GM23338 (cell line): Measurements from ENCODE around the gene GAL3ST1. TPM values are rescaled to one million over a fixed set of nuclear protein-coding genes. Genes with fewer than 3 reads are reported as not detected.

Experiments
- ATAC-seq: fragments of 200-7000 bp; cut with Tn5 transposase; 3 replicates; pipeline ENCODE4 v1.9.1; 2020
- DNase-seq: peaks from one replicate; pipeline ENCODE4 v3.0.0-alpha.2; 2015; ENCODE audit warnings: low spot score
- H2AFZ ChIP-seq: fragments of 200-600 bp; sonication (generic); 2 replicates; pipeline ENCODE4 v1.8.0; 2016; ENCODE audit warnings: antibody characterized with exemption, mild to moderate bottlenecking, moderate library complexity
- H3F3A ChIP-seq: fragments of 200-600 bp; sonication (generic); replicated peaks from 2 replicates; pipeline ENCODE4 v1.8.0; 2017; ENCODE audit warnings: antibody characterized with exemption, mixed run types, low read depth
- H3K27ac ChIP-seq: fragments of 200-600 bp; sonication (generic); 2 replicates; pipeline ENCODE4 v1.6.1; 2016; ENCODE audit warnings: low read depth
- H3K27me3 ChIP-seq: fragments of 200-600 bp; sonication (generic); 2 replicates; pipeline ENCODE4 v1.8.0; 2016; ENCODE audit warnings: mild to moderate bottlenecking, mixed run types, moderate library complexity; ENCODE audit not compliant: insufficient read depth
- H3K36me3 ChIP-seq: fragments of 200-600 bp; sonication (generic); 2 replicates; pipeline ENCODE4 v1.8.0; 2016; ENCODE audit warnings: mild to moderate bottlenecking; ENCODE audit not compliant: insufficient read depth
- H3K4me1 ChIP-seq: fragments of 200-600 bp; sonication (generic); 2 replicates; pipeline ENCODE4 v1.8.0; 2016; ENCODE audit warnings: mild to moderate bottlenecking, moderate library complexity; ENCODE audit not compliant: insufficient read depth
- H3K4me2 ChIP-seq: fragments of 200-600 bp; sonication (generic); 2 replicates; pipeline ENCODE4 v1.7.1; 2017; ENCODE audit warnings: mixed run types
- H3K4me3 ChIP-seq: fragments of 200-600 bp; sonication (generic); 2 replicates; pipeline ENCODE4 v1.6.1; 2016; ENCODE audit warnings: mixed run types
- H3K79me2 ChIP-seq: fragments of 200-600 bp; sonication (generic); replicated peaks from 2 replicates; pipeline ENCODE4 v1.8.0; 2017; ENCODE audit warnings: mild to moderate bottlenecking; ENCODE audit not compliant: insufficient read depth
- H3K9me2 ChIP-seq: fragments of 200-600 bp; sonication (generic); 2 replicates; pipeline ENCODE4 v1.8.0; 2017; ENCODE audit not compliant: insufficient read depth
- H4K20me1 ChIP-seq: fragments of 200-600 bp; sonication (generic); replicated peaks from 2 replicates; pipeline ENCODE4 v1.8.0; 2017; ENCODE audit warnings: mild to moderate bottlenecking; ENCODE audit not compliant: insufficient read depth
- H3K27ac Mint-ChIP-seq: 2 replicates; pipeline ENCODE4 v1.8.0; 2020; ENCODE audit warnings: inconsistent platforms, mild to moderate bottlenecking, moderate library complexity, mixed read lengths
- H3K27me3 Mint-ChIP-seq: 3 replicates; pipeline ENCODE4 v1.8.0; 2022; ENCODE audit warnings: low read depth, mild to moderate bottlenecking, moderate library complexity, mixed read lengths, inconsistent platforms; ENCODE audit not compliant: insufficient read depth, poor library complexity
- H3K36me3 Mint-ChIP-seq: 3 replicates; pipeline ENCODE4 v1.8.0; 2021; ENCODE audit warnings: low read depth, mild to moderate bottlenecking, inconsistent platforms, moderate library complexity, mixed read lengths
- H3K4me1 Mint-ChIP-seq: 3 replicates; pipeline ENCODE4 v1.8.0; 2020; ENCODE audit warnings: mild to moderate bottlenecking, inconsistent platforms, mixed read lengths
- H3K4me3 Mint-ChIP-seq: 3 replicates; pipeline ENCODE4 v1.8.0; 2021; ENCODE audit warnings: moderate library complexity, mild to moderate bottlenecking, inconsistent platforms, mixed read lengths
- H3K9me3 Mint-ChIP-seq: 3 replicates; pipeline ENCODE4 v1.8.0; 2020; ENCODE audit warnings: moderate library complexity, mild to moderate bottlenecking, inconsistent platforms, mixed read lengths
- CREB1 ChIP-seq: fragments of 250-450 bp; sonication (Bioruptor Pico); IDR thresholded peaks from 2 replicates; pipeline ENCODE4 v1.5.0; 2020; ENCODE audit warnings: low read depth, mild to moderate bottlenecking, moderate library complexity
- EZH2 ChIP-seq: fragments of 200-600 bp; sonication (generic); IDR thresholded peaks from one replicate; pipeline ENCODE4 v1.8.0; 2017; ENCODE audit warnings: antibody characterized with exemption, mild to moderate bottlenecking, low read depth; ENCODE audit not compliant: unreplicated experiment
- POLR2AphosphoS5 ChIP-seq: IDR thresholded peaks from 2 replicates; pipeline ENCODE4 v1.6.1; 2016; ENCODE audit warnings: antibody characterized with exemption, low read depth
- STAT1 ChIP-seq: IDR thresholded peaks from one replicate; pipeline ENCODE4 v1.6.1; 2016; ENCODE audit warnings: antibody characterized with exemption; ENCODE audit not compliant: unreplicated experiment
- ZNF114 ChIP-seq: fragments of 250-450 bp; sonication (Bioruptor Pico); IDR thresholded peaks from 2 replicates; pipeline ENCODE4 v1.5.0; 2020; ENCODE audit warnings: mild to moderate bottlenecking, moderate library complexity
- ZNF331 ChIP-seq: fragments of 250-450 bp; sonication (Bioruptor Pico); IDR thresholded peaks from 2 replicates; pipeline ENCODE4 v1.5.0; 2020; ENCODE audit warnings: low read depth, mild to moderate bottlenecking, moderate library complexity
- polyA plus RNA-seq: library from polyadenylated mRNA; unstranded; fragments of >200 nt; fragmentation: Nextera tagmentation; extraction: Ambion mirVana; gene quantifications from 2 replicates; pipeline ENCODE4 v1.2.1, GENCODE V29; 2016
- total RNA-seq: library from RNA; depleted of rRNA; stranded (reverse); fragments of >200 nt; shearing (Covaris generic); gene quantifications from 2 replicates; pipeline ENCODE4 v1.2.3, GENCODE V29; 2014
- TF ChIP-seq, protein P1 (sequence below): fragments of 250-450 bp; sonication (Bioruptor Pico); IDR thresholded peaks from 2 replicates; pipeline ENCODE4 v1.5.0; 2020; ENCODE audit warnings: mild to moderate bottlenecking, moderate library complexity
- TF ChIP-seq, protein P2 (sequence below): IDR thresholded peaks from 2 replicates; pipeline ENCODE4 v1.6.1; 2016; ENCODE audit warnings: antibody characterized with exemption

GAL3ST1 gene
- total and polyA plus RNA-seq, 2 experiments from 2014 or later: 8.2 to 13.3 TPM

DNA sequence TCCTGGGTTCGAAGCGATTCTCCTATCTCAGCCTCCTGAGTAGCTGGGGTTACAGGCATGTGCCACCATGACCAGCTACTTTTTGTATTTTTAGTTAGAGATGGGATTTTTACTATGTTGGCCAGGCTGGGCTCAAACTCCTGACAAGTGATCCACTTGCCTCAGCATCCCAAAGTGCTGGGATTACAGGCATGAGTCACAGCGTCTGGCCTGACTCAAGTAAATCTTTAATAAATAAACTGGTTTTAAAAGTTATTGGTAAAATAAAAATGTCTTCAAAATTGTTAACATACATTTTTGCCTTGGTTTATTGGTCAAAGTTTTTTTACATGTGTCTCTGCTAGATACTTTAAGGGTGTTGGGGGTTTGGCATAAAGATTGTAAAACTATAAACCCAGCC, 24.5 kb upstream of the GAL3ST1 start (continued):
- TF ChIP-seq, protein P1, sequence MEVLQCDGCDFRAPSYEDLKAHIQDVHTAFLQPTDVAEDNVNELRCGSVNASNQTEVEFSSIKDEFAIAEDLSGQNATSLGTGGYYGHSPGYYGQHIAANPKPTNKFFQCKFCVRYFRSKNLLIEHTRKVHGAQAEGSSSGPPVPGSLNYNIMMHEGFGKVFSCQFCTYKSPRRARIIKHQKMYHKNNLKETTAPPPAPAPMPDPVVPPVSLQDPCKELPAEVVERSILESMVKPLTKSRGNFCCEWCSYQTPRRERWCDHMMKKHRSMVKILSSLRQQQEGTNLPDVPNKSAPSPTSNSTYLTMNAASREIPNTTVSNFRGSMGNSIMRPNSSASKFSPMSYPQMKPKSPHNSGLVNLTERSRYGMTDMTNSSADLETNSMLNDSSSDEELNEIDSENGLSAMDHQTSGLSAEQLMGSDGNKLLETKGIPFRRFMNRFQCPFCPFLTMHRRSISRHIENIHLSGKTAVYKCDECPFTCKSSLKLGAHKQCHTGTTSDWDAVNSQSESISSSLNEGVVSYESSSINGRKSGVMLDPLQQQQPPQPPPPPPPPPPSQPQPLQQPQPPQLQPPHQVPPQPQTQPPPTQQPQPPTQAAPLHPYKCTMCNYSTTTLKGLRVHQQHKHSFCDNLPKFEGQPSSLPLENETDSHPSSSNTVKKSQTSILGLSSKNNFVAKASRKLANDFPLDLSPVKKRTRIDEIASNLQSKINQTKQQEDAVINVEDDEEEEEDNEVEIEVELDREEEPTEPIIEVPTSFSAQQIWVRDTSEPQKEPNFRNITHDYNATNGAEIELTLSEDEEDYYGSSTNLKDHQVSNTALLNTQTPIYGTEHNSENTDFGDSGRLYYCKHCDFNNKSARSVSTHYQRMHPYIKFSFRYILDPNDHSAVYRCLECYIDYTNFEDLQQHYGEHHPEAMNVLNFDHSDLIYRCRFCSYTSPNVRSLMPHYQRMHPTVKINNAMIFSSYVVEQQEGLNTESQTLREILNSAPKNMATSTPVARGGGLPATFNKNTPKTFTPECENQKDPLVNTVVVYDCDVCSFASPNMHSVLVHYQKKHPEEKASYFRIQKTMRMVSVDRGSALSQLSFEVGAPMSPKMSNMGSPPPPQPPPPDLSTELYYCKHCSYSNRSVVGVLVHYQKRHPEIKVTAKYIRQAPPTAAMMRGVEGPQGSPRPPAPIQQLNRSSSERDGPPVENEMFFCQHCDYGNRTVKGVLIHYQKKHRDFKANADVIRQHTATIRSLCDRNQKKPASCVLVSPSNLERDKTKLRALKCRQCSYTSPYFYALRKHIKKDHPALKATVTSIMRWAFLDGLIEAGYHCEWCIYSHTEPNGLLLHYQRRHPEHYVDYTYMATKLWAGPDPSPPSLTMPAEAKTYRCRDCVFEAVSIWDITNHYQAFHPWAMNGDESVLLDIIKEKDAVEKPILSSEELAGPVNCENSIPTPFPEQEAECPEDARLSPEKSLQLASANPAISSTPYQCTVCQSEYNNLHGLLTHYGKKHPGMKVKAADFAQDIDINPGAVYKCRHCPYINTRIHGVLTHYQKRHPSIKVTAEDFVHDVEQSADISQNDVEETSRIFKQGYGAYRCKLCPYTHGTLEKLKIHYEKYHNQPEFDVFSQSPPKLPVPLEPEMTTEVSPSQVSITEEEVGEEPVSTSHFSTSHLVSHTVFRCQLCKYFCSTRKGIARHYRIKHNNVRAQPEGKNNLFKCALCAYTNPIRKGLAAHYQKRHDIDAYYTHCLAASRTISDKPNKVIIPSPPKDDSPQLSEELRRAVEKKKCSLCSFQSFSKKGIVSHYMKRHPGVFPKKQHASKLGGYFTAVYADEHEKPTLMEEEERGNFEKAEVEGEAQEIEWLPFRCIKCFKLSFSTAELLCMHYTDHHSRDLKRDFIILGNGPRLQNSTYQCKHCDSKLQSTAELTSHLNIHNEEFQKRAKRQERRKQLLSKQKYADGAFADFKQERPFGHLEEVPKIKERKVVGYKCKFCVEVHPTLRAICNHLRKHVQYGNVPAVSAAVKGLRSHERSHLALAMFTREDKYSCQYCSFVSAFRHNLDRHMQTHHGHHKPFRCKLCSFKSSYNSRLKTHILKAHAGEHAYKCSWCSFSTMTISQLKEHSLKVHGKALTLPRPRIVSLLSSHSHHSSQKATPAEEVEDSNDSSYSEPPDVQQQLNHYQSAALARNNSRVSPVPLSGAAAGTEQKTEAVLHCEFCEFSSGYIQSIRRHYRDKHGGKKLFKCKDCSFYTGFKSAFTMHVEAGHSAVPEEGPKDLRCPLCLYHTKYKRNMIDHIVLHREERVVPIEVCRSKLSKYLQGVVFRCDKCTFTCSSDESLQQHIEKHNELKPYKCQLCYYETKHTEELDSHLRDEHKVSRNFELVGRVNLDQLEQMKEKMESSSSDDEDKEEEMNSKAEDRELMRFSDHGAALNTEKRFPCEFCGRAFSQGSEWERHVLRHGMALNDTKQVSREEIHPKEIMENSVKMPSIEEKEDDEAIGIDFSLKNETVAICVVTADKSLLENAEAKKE (CRISPR knock-in tag): no peak
- TF ChIP-seq CREB1 (CRISPR knock-in tag) (no peak), STAT1 (no peak), EZH2 (no peak)

DNA sequence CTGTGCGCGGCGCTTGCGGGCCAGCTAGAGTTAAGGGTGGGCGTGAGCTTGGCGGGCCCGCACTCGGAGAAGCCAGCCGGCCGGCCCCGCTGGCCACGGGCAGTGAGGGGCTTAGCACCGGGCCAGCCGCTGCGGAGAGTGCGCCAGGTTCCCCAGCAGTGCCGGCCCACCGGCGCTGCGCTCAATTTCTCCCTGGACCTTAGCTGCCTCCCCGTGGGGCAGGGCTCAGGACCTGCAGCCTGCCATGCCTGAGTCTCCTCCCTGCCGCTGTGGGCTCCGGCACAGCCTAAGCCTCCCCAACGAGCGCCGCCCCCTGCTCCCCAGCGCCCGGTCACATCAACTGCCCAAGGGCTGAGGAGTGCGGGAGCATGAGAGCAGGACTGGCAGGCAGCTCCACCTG, 22.4 kb upstream of the GAL3ST1 start:
- Histone ChIP-seq H3K4me2 (peak overlapping the region; percentile 64), H3K9me2 (no peaks in the 10 kb centered on the region), H3K79me2 (no peaks in the 10 kb centered on the region), H4K20me1 (no peaks in the 10 kb centered on the region), H3K27ac (no peak overlapping the region), H3K27me3 (peaks cover 8% of the 10 kb centered on the region; the same call in 1 of the 2 replicates), H3K4me1 (no peaks in the 10 kb centered on the region), H3K4me3 (peak overlapping the region; percentile 47; the same call in 1 of the 2 replicates), H2AFZ (peak overlapping the region; percentile 63; the same call in 1 of the 2 replicates), H3K36me3 (no peaks in the 10 kb centered on the region), H3F3A (no peaks in the 10 kb centered on the region)
- peaks cover 7% of the 10 kb centered on the region; the same call in 2 of the 3 replicates for H3K9me3 Mint-ChIP-seq
- H3K27me3 Mint-ChIP-seq: no peaks in the 10 kb centered on the region
- H3K36me3 Mint-ChIP-seq: no peaks in the 10 kb centered on the region; the same call in 2 of the 3 replicates
- no peaks in the 10 kb centered on the region for H3K4me1 Mint-ChIP-seq
- ATAC-seq: peak; percentile 35
- no peak overlapping the region for H3K4me3 Mint-ChIP-seq
- TF ChIP-seq POLR2AphosphoS5 (no peak), ZNF114 (CRISPR knock-in tag) (no peak), ZNF331 (CRISPR knock-in tag) (no peak)
- TF ChIP-seq, protein P2, sequence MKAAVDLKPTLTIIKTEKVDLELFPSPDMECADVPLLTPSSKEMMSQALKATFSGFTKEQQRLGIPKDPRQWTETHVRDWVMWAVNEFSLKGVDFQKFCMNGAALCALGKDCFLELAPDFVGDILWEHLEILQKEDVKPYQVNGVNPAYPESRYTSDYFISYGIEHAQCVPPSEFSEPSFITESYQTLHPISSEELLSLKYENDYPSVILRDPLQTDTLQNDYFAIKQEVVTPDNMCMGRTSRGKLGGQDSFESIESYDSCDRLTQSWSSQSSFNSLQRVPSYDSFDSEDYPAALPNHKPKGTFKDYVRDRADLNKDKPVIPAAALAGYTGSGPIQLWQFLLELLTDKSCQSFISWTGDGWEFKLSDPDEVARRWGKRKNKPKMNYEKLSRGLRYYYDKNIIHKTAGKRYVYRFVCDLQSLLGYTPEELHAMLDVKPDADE: no peak
- no peak overlapping the region for H3K27ac Mint-ChIP-seq
- peak; percentile 58 for DNase-seq
